Endodermal cell (in vitro differentiated cells): ENCODE measurements around the gene NUBPL. TPM values are rescaled to one million over a fixed set of nuclear protein-coding genes. Genes with fewer than 3 reads are reported as not detected.

ENCODE experiments used
- DNase-seq: peaks from one replicate; pipeline ENCODE4 v3.0.0-alpha.2; 2017
- H3K27ac ChIP-seq: 2 replicates; pipeline ENCODE4 v1.5.1; 2013; ENCODE audit warnings: mild to moderate bottlenecking, low read depth, low read length, moderate library complexity
- H3K27me3 ChIP-seq: 2 replicates; pipeline ENCODE4 v1.6.1; 2013; ENCODE audit warnings: mild to moderate bottlenecking, low read length, moderate library complexity; ENCODE audit not compliant: insufficient read depth, control insufficient read depth, poor library complexity, severe bottlenecking
- H3K36me3 ChIP-seq: 2 replicates; pipeline ENCODE4 v1.7.0; 2013; ENCODE audit warnings: mild to moderate bottlenecking, low read length, moderate library complexity; ENCODE audit not compliant: control insufficient read depth, insufficient read depth
- H3K4me1 ChIP-seq: one replicate; pipeline ENCODE4 v1.7.0; 2013; ENCODE audit warnings: low read length; ENCODE audit not compliant: control insufficient read depth, insufficient read depth
- H3K4me3 ChIP-seq: 2 replicates; pipeline ENCODE4 v1.5.1; 2013; ENCODE audit warnings: mild to moderate bottlenecking, low read length, moderate library complexity
- H3K9ac ChIP-seq: 2 replicates; pipeline ENCODE4 v1.6.1; 2013; ENCODE audit warnings: mild to moderate bottlenecking, low read length, moderate library complexity; ENCODE audit not compliant: poor library complexity, severe bottlenecking; ENCODE audit errors: extremely low read depth
- H3K9me3 ChIP-seq: 2 replicates; pipeline ENCODE4 v1.6.1; 2013; ENCODE audit warnings: mild to moderate bottlenecking, low read length, moderate library complexity; ENCODE audit not compliant: control insufficient read depth
- H3K27ac Mint-ChIP-seq: 2 replicates; pipeline ENCODE4 v1.8.0; 2020; ENCODE audit warnings: mixed read lengths
- H3K27me3 Mint-ChIP-seq: 2 replicates; pipeline ENCODE4 v1.8.0; 2021; ENCODE audit warnings: mild to moderate bottlenecking, mixed read lengths; ENCODE audit not compliant: insufficient read depth
- H3K36me3 Mint-ChIP-seq: 2 replicates; pipeline ENCODE4 v1.8.0; 2020; ENCODE audit warnings: low read depth, mixed read lengths
- H3K4me1 Mint-ChIP-seq: 2 replicates; pipeline ENCODE4 v1.8.0; 2020; ENCODE audit warnings: mixed read lengths
- H3K4me3 Mint-ChIP-seq: 2 replicates; pipeline ENCODE4 v1.8.0; 2020; ENCODE audit warnings: mild to moderate bottlenecking, moderate library complexity, mixed read lengths
- H3K9me3 Mint-ChIP-seq: 2 replicates; pipeline ENCODE4 v1.8.0; 2020; ENCODE audit warnings: mild to moderate bottlenecking, mixed read lengths
- WGBS, 2 experiments: methylation state at CpG; one replicate each; pipeline versions ENCODE4 v1.1.5 to v1.1.7; 2013; ENCODE audit warnings: missing lambda C conversion rate in 2 of 2, mixed read lengths in 1 of 2; ENCODE audit not compliant: insufficient coverage in 1 of 2, insufficient read length in 1 of 2; 5-methylcytosine and 5-hydroxymethylcytosine counted together
- total RNA-seq, 2 donors: library from RNA; stranded (reverse); fragmentation: NEBNext Ultra II Directional in 1 of 2; extraction: Animal tissue kit (Norgen Biotek cat#: 25700) in 1 of 2; gene quantifications; 2 replicates in 1 of 2; 3 replicates in 1 of 2; pipeline ENCODE4 v1.2.1, GENCODE V29; 2021
- TF ChIP-seq, protein P1 (sequence below): fragments of 200-600 bp; sonication (generic); conservative IDR thresholded peaks from 2 replicates; pipeline ENCODE4 v1.5.0; 2021; ENCODE audit warnings: antibody characterized with exemption, mild to moderate bottlenecking

Gene NUBPL
- total RNA-seq, 2 donors from 2014 or later, result 12.2 to 14.0 TPM

DNA sequence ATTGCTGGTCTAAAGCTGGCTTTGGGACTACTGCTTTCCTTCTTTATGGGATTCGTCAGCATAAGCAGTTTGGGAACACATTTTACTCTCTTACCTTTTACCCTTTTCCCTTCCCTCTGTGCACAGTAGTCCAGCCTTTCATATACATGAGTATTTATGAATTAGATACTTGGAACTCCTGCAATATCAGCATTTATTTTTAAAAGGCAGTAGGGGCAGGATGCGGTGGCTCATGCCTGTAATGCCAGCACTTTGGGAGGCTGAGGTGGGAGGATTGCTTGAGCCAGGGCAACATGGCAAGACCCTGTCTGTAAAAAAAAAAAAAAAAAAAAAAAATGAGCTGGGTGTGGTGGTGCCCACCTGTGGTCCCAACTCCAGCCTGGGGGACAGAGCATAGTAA lies 3.0 kb downstream of the NUBPL start:
- TF ChIP-seq, protein P1, sequence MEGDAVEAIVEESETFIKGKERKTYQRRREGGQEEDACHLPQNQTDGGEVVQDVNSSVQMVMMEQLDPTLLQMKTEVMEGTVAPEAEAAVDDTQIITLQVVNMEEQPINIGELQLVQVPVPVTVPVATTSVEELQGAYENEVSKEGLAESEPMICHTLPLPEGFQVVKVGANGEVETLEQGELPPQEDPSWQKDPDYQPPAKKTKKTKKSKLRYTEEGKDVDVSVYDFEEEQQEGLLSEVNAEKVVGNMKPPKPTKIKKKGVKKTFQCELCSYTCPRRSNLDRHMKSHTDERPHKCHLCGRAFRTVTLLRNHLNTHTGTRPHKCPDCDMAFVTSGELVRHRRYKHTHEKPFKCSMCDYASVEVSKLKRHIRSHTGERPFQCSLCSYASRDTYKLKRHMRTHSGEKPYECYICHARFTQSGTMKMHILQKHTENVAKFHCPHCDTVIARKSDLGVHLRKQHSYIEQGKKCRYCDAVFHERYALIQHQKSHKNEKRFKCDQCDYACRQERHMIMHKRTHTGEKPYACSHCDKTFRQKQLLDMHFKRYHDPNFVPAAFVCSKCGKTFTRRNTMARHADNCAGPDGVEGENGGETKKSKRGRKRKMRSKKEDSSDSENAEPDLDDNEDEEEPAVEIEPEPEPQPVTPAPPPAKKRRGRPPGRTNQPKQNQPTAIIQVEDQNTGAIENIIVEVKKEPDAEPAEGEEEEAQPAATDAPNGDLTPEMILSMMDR, result no peak
- DNase-seq, result no peak
- Mint-ChIP-seq H3K4me3 (no peak overlapping the region), H3K4me1 (peaks cover 10% of the 10 kb centered on the region), H3K27ac (no peak overlapping the region), H3K27me3 (no peaks in the 10 kb centered on the region), H3K36me3 (peaks cover 9% of the 10 kb centered on the region), H3K9me3 (peaks cover 5% of the 10 kb centered on the region)
- no peaks in the 10 kb centered on the region for H3K4me1 ChIP-seq
- H3K36me3 ChIP-seq, result peaks cover 6% of the 10 kb centered on the region
- H3K4me3 ChIP-seq, result no peak overlapping the region
- WGBS, 2 experiments, result 93% methylated on average over 2 of the region's 2 CpGs; no CpG with 5 or more reads in 1 of the 2 experiments
- H3K9me3 ChIP-seq, result no peaks in the 10 kb centered on the region
- no peak overlapping the region for H3K27ac ChIP-seq
- no peaks in the 10 kb centered on the region for H3K27me3 ChIP-seq
- H3K9ac ChIP-seq, result no peak overlapping the region

DNA sequence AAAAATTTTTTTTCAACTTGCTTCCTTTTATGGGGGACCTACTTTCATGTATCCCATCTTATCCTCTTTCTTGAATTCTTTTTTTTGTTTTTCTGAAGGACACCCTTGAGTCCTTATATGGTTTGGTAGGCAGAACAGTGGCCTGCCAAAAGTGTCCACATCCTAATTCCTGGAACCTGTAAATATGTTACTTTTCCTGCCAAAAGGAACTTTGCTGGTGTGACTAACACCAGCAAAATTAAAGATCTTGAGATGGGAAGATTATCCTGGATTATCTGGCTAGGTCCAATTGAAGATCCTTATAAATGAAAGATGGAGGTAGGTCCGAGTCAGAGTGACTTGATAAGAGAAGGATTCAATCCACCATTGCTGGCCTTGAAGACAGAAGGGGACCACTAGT lies 5.3 kb downstream of the NUBPL start:
- Mint-ChIP-seq H3K4me3 (no peak overlapping the region), H3K4me1 (peaks cover 10% of the 10 kb centered on the region), H3K36me3 (peaks cover 9% of the 10 kb centered on the region), H3K27me3 (no peaks in the 10 kb centered on the region), H3K9me3 (no peaks in the 10 kb centered on the region), H3K27ac (no peak overlapping the region)
- Histone ChIP-seq H3K4me1 (no peaks in the 10 kb centered on the region), H3K9ac (no peak overlapping the region), H3K27ac (no peak overlapping the region), H3K9me3 (no peaks in the 10 kb centered on the region), H3K27me3 (no peaks in the 10 kb centered on the region), H3K4me3 (no peak overlapping the region), H3K36me3 (peaks cover 6% of the 10 kb centered on the region)
- WGBS, 2 experiments, result 80 to 87% methylated on average over 1 of the region's 1 CpG
- TF ChIP-seq, protein P1, result no peak
- no peak for DNase-seq

DNA sequence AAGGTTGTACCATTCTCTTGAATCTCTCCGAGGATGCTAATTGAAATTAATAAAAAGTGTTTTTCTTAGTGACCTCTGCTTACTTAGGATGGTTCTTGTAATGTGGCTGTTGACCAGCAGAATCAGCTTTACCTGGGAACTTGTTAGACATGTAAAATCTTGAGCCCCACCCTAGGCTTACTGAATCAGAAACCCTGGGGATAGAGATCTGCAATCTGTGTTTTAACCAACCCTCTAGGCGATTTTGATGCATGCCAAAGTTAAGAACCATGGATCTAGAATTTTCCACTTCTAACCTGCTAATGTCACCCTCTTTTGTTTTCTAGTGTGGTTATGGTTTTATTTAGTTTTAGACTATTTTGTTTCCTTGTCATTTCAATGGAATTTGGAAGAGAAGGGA lies 6.5 kb downstream of the NUBPL start:
- H3K9me3 Mint-ChIP-seq, result no peaks in the 10 kb centered on the region
- TF ChIP-seq, protein P1, result no peak
- no peaks in the 10 kb centered on the region for H3K27me3 ChIP-seq
- H3K4me3 ChIP-seq, result peak overlapping the region; percentile 33
- 89 to 100% methylated on average over 1 to 2 of the region's 2 CpGs for WGBS, 2 experiments
- peaks cover 10% of the 10 kb centered on the region for H3K4me1 Mint-ChIP-seq
- H3K36me3 ChIP-seq, result peaks cover 6% of the 10 kb centered on the region
- no peaks in the 10 kb centered on the region for H3K4me1 ChIP-seq
- peaks cover 9% of the 10 kb centered on the region for H3K36me3 Mint-ChIP-seq
- H3K4me3 Mint-ChIP-seq, result no peak overlapping the region
- no peak overlapping the region for H3K27ac ChIP-seq
- H3K27me3 Mint-ChIP-seq, result no peaks in the 10 kb centered on the region
- no peaks in the 10 kb centered on the region for H3K9me3 ChIP-seq
- DNase-seq, result no peak
- H3K9ac ChIP-seq, result no peak overlapping the region
- H3K27ac Mint-ChIP-seq, result no peak overlapping the region
